ENCODE measurements around the gene OAS1. TPM values are rescaled to one million over a fixed set of nuclear protein-coding genes. Genes with fewer than 3 reads are reported as not detected.

The OAS1 gene
- total and polyA plus RNA-seq, 2 of the 8 experiments (the other 6 are each of a cell fraction or from before 2014, with no cell fraction given): 0.23 TPM; not detected in 1

GRCh38 chr12:112961536-112961935, 54.8 kb downstream of the OAS1 start:
- Histone ChIP-seq H2BK12ac (ENCODE audit: low read depth, low read length) (no peak overlapping the region), H2BK20ac (ENCODE audit: low read length) (no peak overlapping the region), H3K9me3 (ENCODE audit: insufficient read depth in 2 of 2, low read depth in 1 of 2, low read length in 1 of 2) (peaks cover 10 to 19% of the 10 kb centered on the region in 2 experiments), H3K23ac (ENCODE audit: insufficient read length) (no peak overlapping the region), H2BK15ac (ENCODE audit: low read length) (no peak overlapping the region), H3K4me2 (ENCODE audit: insufficient read depth in 1 of 2, low read depth in 2 of 2, low read length in 2 of 2) (no peak overlapping the region), H3K4me1 (replicated peaks in 1 of 4; ENCODE audit: control insufficient read depth in 3 of 4, insufficient read depth in 4 of 4, low read length in 3 of 4) (no peaks in the 10 kb centered on the region), H3K79me1 (ENCODE audit: low read depth, low read length) (no peaks in the 10 kb centered on the region), H3K18ac (ENCODE audit: extremely low read depth, low read length) (no peak overlapping the region), H3K4ac (replicated peaks; ENCODE audit: insufficient read length, low read depth, low read length) (no peak overlapping the region), H3K36me3 (ENCODE audit: control insufficient read depth in 2 of 4, insufficient read depth in 4 of 4, low read length in 3 of 4) (no peaks in the 10 kb centered on the region), H3K4me3 (ENCODE audit: extremely low read depth in 1 of 4, insufficient read depth in 2 of 4, low read depth in 3 of 4, low read length in 4 of 4) (no peak overlapping the region), H4K5ac (ENCODE audit: insufficient read length, low read depth, low read length) (no peak overlapping the region), H3K9ac (replicated peaks in 1 of 4; ENCODE audit: extremely low read depth in 1 of 4, low read depth in 3 of 4, low read length in 3 of 4) (no peak overlapping the region), H3K79me2 (ENCODE audit: control insufficient read depth in 1 of 2, insufficient read depth in 2 of 2, low read length in 2 of 2) (no peaks in the 10 kb centered on the region), H2AFZ (ENCODE audit: low read length) (no peak overlapping the region), H3K27ac (ENCODE audit: low read depth, low read length) (no peak overlapping the region), H3K14ac (ENCODE audit: insufficient read length) (no peak overlapping the region), H2BK5ac (ENCODE audit: low read depth, low read length) (no peak overlapping the region), H3K56ac (replicated peaks; ENCODE audit: insufficient read length, low read depth, low read length) (no peak overlapping the region), H4K91ac (replicated peaks; ENCODE audit: insufficient read length, low read length) (no peak overlapping the region), H3K27me3 (replicated peaks in 1 of 4; ENCODE audit: control insufficient read depth in 3 of 4, extremely low read depth in 1 of 4, insufficient read depth in 3 of 4, low read length in 3 of 4) (peaks cover 0 to 3% (median 0%) of the 10 kb centered on the region in 4 experiments; a peak in 1 of 7 replicates), H4K8ac (ENCODE audit: extremely low read depth, insufficient read depth, low read length) (no peak overlapping the region), H2BK120ac (replicated peaks; ENCODE audit: low read depth, low read length) (no peak overlapping the region), H4K20me1 (replicated peaks in 1 of 2; ENCODE audit: control insufficient read depth in 1 of 2, insufficient read depth in 2 of 2, low read length in 2 of 2) (no peaks in the 10 kb centered on the region), H3K23me2 (ENCODE audit: low read depth, low read length) (no peaks in the 10 kb centered on the region), H2AK5ac (ENCODE audit: low read depth, low read length) (no peak overlapping the region)
- WGBS, 2 experiments (ENCODE audit: extremely low coverage in 1 of 2, insufficient coverage in 1 of 2, insufficient read length in 1 of 2, insufficient replicate concordance in 2 of 2, low coverage in 1 of 2, low lambda C conversion rate in 2 of 2, missing lambda C conversion rate in 1 of 2): 100% methylated on average over 4 of the region's 4 CpGs; no CpG with 5 or more reads in 1 of the 2 experiments
- no peak for DNase-seq (ENCODE audit: low read depth in 1 of 2, low spot score in 2 of 2)
- POLR2A ChIA-PET (ENCODE audit: partially characterized antibody): no interaction called here
- CTCF ChIA-PET (ENCODE audit: partially characterized antibody): interaction anchor here (0.9 to 1.2 kb wide), 2 partner anchors 31 to 172 kb away, joined by 3 read pairs; no protein-coding TSS in a partner anchor
- no peak for FAIRE-seq
